SJSA1 (cell line): ENCODE data around the gene PSME4. TPM values are rescaled to one million over a fixed set of nuclear protein-coding genes. Genes with fewer than 3 reads are reported as not detected.

Source experiments
- DNase-seq, 2 experiments: peaks; one replicate each; pipeline ENCODE4 v3.0.0-alpha.2; 2015 to 2020; ENCODE audit warnings: low spot score in 2 of 2, low read depth in 1 of 2
- H3K27ac ChIP-seq: fragments of 250-450 bp; sonication (Bioruptor Pico); 2 replicates; pipeline ENCODE4 v1.5.1; 2020; ENCODE audit warnings: mild to moderate bottlenecking, moderate library complexity
- H3K27me3 ChIP-seq: fragments of 250-450 bp; sonication (Bioruptor Pico); replicated peaks from 2 replicates; pipeline ENCODE4 v1.5.1; 2020; ENCODE audit warnings: mild to moderate bottlenecking, moderate library complexity
- H3K36me3 ChIP-seq: fragments of 250-450 bp; sonication (Bioruptor Pico); 2 replicates; pipeline ENCODE4 v1.5.1; 2020; ENCODE audit warnings: mild to moderate bottlenecking
- H3K4me1 ChIP-seq: fragments of 250-450 bp; sonication (Bioruptor Pico); replicated peaks from 2 replicates; pipeline ENCODE4 v1.6.1; 2021; ENCODE audit warnings: mild to moderate bottlenecking
- H3K4me3 ChIP-seq: fragments of 250-450 bp; sonication (Bioruptor Pico); 2 replicates; pipeline ENCODE4 v1.5.1; 2020; ENCODE audit warnings: mild to moderate bottlenecking
- H3K9me3 ChIP-seq: fragments of 250-450 bp; sonication (Bioruptor Pico); replicated peaks from 2 replicates; pipeline ENCODE4 v1.5.1; 2020; ENCODE audit warnings: mild to moderate bottlenecking
- total RNA-seq: library from RNA; depleted of rRNA; stranded (reverse); fragments of >200 nt; shearing (Covaris generic); gene quantifications from 2 replicates; pipeline ENCODE4 v1.2.3, GENCODE V29; 2014

The PSME4 gene
- total RNA-seq, 1 experiment from 2014 or later, result 44.9 TPM

GRCh38 chr2:53886406-53887280 is 84.2 kb downstream of the PSME4 start:
- Histone ChIP-seq H3K27ac (no peak overlapping the region), H3K27me3 (0 out of 2 replicates have a peak, but pooled peaks cover 2% of the 10 kb centered on the region), H3K9me3 (no peaks in the 10 kb centered on the region), H3K4me3 (no peak overlapping the region), H3K36me3 (peaks cover 93% of the 10 kb centered on the region), H3K4me1 (no peaks in the 10 kb centered on the region)
- no peak for DNase-seq

- Histone ChIP-seq H3K27ac (no peak overlapping the region), H3K4me3 (no peak overlapping the region), H3K27me3 (0 out of 2 replicates have a peak, but pooled peaks cover 2% of the 10 kb centered on the region), H3K4me1 (peaks cover 5% of the 10 kb centered on the region), H3K36me3 (peaks cover 84% of the 10 kb centered on the region), H3K9me3 (no peaks in the 10 kb centered on the region)
- no peak for DNase-seq
Measured at GRCh38 chr2:53884883-53885282, 85.9 kb downstream of the PSME4 start.

GRCh38 chr2:53881986-53882385 is 88.8 kb downstream of the PSME4 start:
- Histone ChIP-seq H3K9me3 (no peaks in the 10 kb centered on the region), H3K4me1 (peaks cover 5% of the 10 kb centered on the region), H3K4me3 (no peak overlapping the region), H3K27ac (no peak overlapping the region), H3K27me3 (0 out of 2 replicates have a peak, but pooled peaks cover 2% of the 10 kb centered on the region), H3K36me3 (peaks cover 65% of the 10 kb centered on the region)
- no peak for DNase-seq

GRCh38 chr2:53881360-53881759 is 89.4 kb downstream of the PSME4 start:
- DNase-seq, result no peak
- H3K36me3 ChIP-seq, result peaks cover 58% of the 10 kb centered on the region
- H3K27me3 ChIP-seq, result 0 out of 2 replicates have a peak, but pooled peaks cover 2% of the 10 kb centered on the region
- no peak overlapping the region for H3K27ac ChIP-seq
- H3K4me1 ChIP-seq, result peaks cover 5% of the 10 kb centered on the region
- no peaks in the 10 kb centered on the region for H3K9me3 ChIP-seq
- H3K4me3 ChIP-seq, result no peak overlapping the region

GRCh38 chr2:53880756-53881155 is 90.0 kb downstream of the PSME4 start:
- H3K4me3 ChIP-seq, result no peak overlapping the region
- DNase-seq, result peak in 1 of 2 experiments; percentile 9
- H3K4me1 ChIP-seq, result peaks cover 5% of the 10 kb centered on the region
- no peak overlapping the region for H3K27ac ChIP-seq
- H3K36me3 ChIP-seq, result peaks cover 57% of the 10 kb centered on the region
- 0 out of 2 replicates have a peak, but pooled peaks cover 2% of the 10 kb centered on the region for H3K27me3 ChIP-seq
- no peaks in the 10 kb centered on the region for H3K9me3 ChIP-seq

GRCh38 chr2:53877556-53877955 is 93.2 kb downstream of the PSME4 start:
- H3K36me3 ChIP-seq, result peaks cover 58% of the 10 kb centered on the region
- no peak for DNase-seq
- H3K27ac ChIP-seq, result no peak overlapping the region
- H3K4me3 ChIP-seq, result no peak overlapping the region
- H3K27me3 ChIP-seq, result no peaks in the 10 kb centered on the region
- H3K9me3 ChIP-seq, result no peaks in the 10 kb centered on the region
- peaks cover 5% of the 10 kb centered on the region for H3K4me1 ChIP-seq

GRCh38 chr2:53877112-53877511 is 93.7 kb downstream of the PSME4 start:
- no peak overlapping the region for H3K4me3 ChIP-seq
- no peaks in the 10 kb centered on the region for H3K27me3 ChIP-seq
- DNase-seq, result no peak
- H3K27ac ChIP-seq, result no peak overlapping the region
- no peaks in the 10 kb centered on the region for H3K9me3 ChIP-seq
- peaks cover 56% of the 10 kb centered on the region for H3K36me3 ChIP-seq
- H3K4me1 ChIP-seq, result peaks cover 5% of the 10 kb centered on the region

- Histone ChIP-seq H3K36me3 (peaks cover 60% of the 10 kb centered on the region), H3K4me1 (no peaks in the 10 kb centered on the region)
- no peak for DNase-seq
Measured at GRCh38 chr2:53874401-53874950, 96.3 kb downstream of the PSME4 start.

GRCh38 chr2:53867773-53868172 is 103.0 kb downstream of the PSME4 start:
- no peak overlapping the region for H3K4me3 ChIP-seq
- H3K27ac ChIP-seq, result no peak overlapping the region
- H3K4me1 ChIP-seq, result peaks cover 7% of the 10 kb centered on the region; the same call in 1 of the 2 replicates
- H3K36me3 ChIP-seq, result peaks cover 66% of the 10 kb centered on the region
- DNase-seq, result no peak
- no peaks in the 10 kb centered on the region for H3K27me3 ChIP-seq
- H3K9me3 ChIP-seq, result no peaks in the 10 kb centered on the region

More at GRCh38 chr2:53874401-53874950, 96.3 kb downstream of the PSME4 start:
- H3K27ac ChIP-seq, result no peak overlapping the region
- no peaks in the 10 kb centered on the region for H3K9me3 ChIP-seq
- H3K27me3 ChIP-seq, result no peaks in the 10 kb centered on the region
- no peak overlapping the region for H3K4me3 ChIP-seq

GRCh38 chr2:53867169-53867568 is 103.6 kb downstream of the PSME4 start:
- no peaks in the 10 kb centered on the region for H3K27me3 ChIP-seq
- H3K4me1 ChIP-seq, result peaks cover 7% of the 10 kb centered on the region; the same call in 1 of the 2 replicates
- peaks cover 63% of the 10 kb centered on the region for H3K36me3 ChIP-seq
- no peak for DNase-seq
- no peak overlapping the region for H3K27ac ChIP-seq
- no peak overlapping the region for H3K4me3 ChIP-seq
- no peaks in the 10 kb centered on the region for H3K9me3 ChIP-seq

GRCh38 chr2:53865962-53866361 is 104.8 kb downstream of the PSME4 start:
- no peaks in the 10 kb centered on the region for H3K27me3 ChIP-seq
- H3K4me1 ChIP-seq, result peaks cover 7% of the 10 kb centered on the region; the same call in 1 of the 2 replicates
- peaks cover 59% of the 10 kb centered on the region for H3K36me3 ChIP-seq
- peak overlapping the region; percentile 19; the same call in 1 of the 2 replicates for H3K27ac ChIP-seq
- no peaks in the 10 kb centered on the region for H3K9me3 ChIP-seq
- peak in 1 of 2 experiments; percentile 10 for DNase-seq
- H3K4me3 ChIP-seq, result no peak overlapping the region

GRCh38 chr2:53865264-53865663 is 105.5 kb downstream of the PSME4 start:
- DNase-seq, result no peak
- Histone ChIP-seq H3K4me1 (peaks cover 7% of the 10 kb centered on the region; the same call in 1 of the 2 replicates), H3K9me3 (no peaks in the 10 kb centered on the region), H3K27me3 (no peaks in the 10 kb centered on the region), H3K36me3 (peaks cover 57% of the 10 kb centered on the region), H3K4me3 (no peak overlapping the region), H3K27ac (no peak overlapping the region)

GRCh38 chr2:53863538-53864227 is 107.1 kb downstream of the PSME4 start:
- H3K27me3 ChIP-seq, result no peaks in the 10 kb centered on the region
- peaks cover 53% of the 10 kb centered on the region for H3K36me3 ChIP-seq
- no peak for DNase-seq
- no peak overlapping the region for H3K27ac ChIP-seq
- H3K4me3 ChIP-seq, result no peak overlapping the region
- no peaks in the 10 kb centered on the region for H3K9me3 ChIP-seq
- H3K4me1 ChIP-seq, result peaks cover 7% of the 10 kb centered on the region; the same call in 1 of the 2 replicates
